ENCODE data around the gene CATSPER4. TPM values are rescaled to one million over a fixed set of nuclear protein-coding genes. Genes with fewer than 3 reads are reported as not detected.

Gene CATSPER4
- total RNA-seq, 2 experiments from 2014 or later, result not detected

DNA sequence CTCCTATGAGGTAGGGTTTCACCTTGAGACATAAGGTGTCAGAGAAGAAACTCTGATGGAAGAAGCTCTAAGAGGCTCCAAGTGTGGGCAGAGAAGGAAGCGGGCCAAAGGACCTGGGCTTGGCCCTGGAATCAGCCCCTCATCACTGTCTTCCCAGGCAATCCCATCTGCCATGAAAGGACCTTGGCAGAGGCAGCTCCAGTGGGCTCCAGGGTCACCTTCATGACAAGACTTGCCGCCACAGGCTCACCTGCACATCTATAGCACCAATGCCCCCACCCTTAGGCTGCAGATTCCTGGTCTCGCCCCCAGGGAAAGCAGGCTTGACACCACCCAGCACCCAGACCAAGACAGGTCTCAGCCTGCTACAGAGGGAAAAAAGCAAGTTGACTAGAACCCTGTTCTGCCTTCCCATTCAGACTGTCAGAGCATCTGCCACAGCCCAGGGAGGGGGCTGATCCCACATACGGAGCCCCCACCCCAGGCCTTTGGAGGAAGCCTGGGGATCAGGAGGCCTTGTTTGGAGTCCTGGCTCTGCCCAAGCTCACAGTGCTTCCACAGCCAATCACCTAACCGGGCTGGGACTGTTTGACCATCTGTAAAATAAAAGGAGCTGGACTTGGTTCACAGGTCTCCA lies 32.0 kb upstream of the CATSPER4 start:
- peaks cover 19% of the 10 kb centered on the region for H3K27me3 Mint-ChIP-seq
- ChIA-PET POLR2A (no interaction called here), CTCF (interaction anchor here (1.0 to 4.0 kb wide), 6 partner anchors 9 to 207 kb away, joined by 3 to 19 read pairs (median 3); no protein-coding TSS in a partner anchor)
- H3K9me3 Mint-ChIP-seq (ENCODE audit: low read depth), result no peaks in the 10 kb centered on the region
- H3K4me1 Mint-ChIP-seq, result peaks cover 4% of the 10 kb centered on the region
- no peak overlapping the region for H3K4me3 Mint-ChIP-seq
- no peak overlapping the region for H3K27ac Mint-ChIP-seq
- intact Hi-C loops (cut with DNase I, micrococcal nuclease), result no loop called here
- no peak for ATAC-seq
- DNase-seq, result no peak
- H3K36me3 Mint-ChIP-seq (ENCODE audit: low read depth), result no peaks in the 10 kb centered on the region

DNA sequence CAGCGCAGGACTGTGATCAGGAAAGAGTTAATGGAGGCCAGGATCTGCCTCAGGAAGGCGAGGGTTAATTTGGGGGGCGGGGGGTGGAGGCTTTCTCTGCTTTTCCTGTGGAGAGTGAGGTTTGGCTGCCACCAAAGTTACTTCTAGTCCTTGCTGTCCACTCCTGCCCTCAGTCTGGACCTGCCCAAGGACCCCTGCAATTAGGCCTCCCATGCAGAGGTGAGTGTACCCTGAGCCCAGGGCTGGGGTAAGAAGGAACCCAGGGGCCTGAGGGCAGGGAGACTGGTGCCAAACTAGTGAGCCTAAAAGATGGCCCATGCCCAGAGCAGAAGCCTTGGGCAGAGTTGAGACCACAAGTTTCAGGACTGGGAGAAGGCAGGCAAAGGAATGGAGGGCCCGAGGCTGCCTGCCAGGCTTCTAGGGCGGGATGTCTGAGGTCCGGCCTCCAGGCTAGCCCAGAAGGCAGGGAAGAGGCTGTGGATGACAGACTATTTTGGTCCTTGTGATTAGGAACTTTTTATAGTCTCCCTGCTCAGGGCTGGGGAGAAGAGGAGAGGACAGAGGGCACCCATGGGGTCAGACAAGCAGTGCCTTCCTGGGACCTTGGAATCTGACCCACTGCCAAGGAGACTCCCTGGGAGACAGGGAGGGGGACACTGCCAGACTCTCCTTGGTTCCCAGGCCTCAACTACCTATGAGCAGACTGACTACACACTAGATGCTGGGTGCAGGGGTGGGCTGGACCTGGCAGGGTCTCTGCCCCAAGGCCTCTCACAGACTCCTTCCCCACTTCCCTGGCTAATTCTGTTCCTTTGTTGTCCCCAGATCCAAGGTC lies 31.3 kb upstream of the CATSPER4 start, which contains the start of gene FAM110D:
Gene FAM110D (plus strand): TSS at position 172 of the 835 bp plus-strand sequence. CDS start 2,213 bp downstream, outside the sequence.
- Mint-ChIP-seq H3K4me3 (no peak within 1 kb of the TSS), H3K27ac (no peak within 1 kb of the TSS), H3K9me3 (ENCODE audit: low read depth) (no peaks in the 10 kb centered on the region), H3K27me3 (peaks cover 24% of the 10 kb centered on the region), H3K4me1 (peaks cover 8% of the 10 kb centered on the region), H3K36me3 (ENCODE audit: low read depth) (no peaks in the 10 kb centered on the region)
- ATAC-seq (no peak), DNase-seq (no peak)
- POLR2A ChIA-PET, result no interaction called here
- CTCF ChIA-PET, result interaction anchor here (1.0 to 4.0 kb wide), 4 partner anchors 11 to 61 kb away, joined by 3 to 19 read pairs (median 6); partner anchors contain the start of gene ZNF593
- intact Hi-C loops (cut with DNase I, micrococcal nuclease), result no loop called here

DNA sequence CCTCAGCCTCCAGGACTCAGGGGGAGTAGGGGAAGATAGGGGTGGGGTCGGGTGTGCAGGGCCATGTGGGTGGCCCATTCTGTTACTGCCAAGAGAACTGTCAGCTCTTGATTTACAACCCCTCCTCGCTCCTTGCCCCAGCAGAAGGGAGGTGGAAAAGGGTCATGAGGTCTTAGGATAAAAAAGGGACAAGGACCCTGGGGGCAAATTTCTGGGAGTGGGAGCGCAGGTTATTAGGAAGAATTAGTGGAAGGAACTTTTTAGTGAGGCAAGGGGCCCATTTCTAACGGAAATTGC lies 30.7 kb upstream of the CATSPER4 start:
- POLR2A ChIA-PET, result no interaction called here
- Mint-ChIP-seq H3K4me1 (peaks cover 8% of the 10 kb centered on the region), H3K27me3 (peaks cover 24% of the 10 kb centered on the region), H3K9me3 (ENCODE audit: low read depth) (no peaks in the 10 kb centered on the region), H3K36me3 (ENCODE audit: low read depth) (no peaks in the 10 kb centered on the region), H3K4me3 (no peak overlapping the region), H3K27ac (no peak overlapping the region)
- CTCF ChIA-PET, result interaction anchor here (1.0 to 3.0 kb wide), 2 partner anchors 10 to 62 kb away, joined by 3 to 10 read pairs; partner anchors contain the start of gene ZNF593
- intact Hi-C loops (cut with DNase I, micrococcal nuclease), result no loop called here
- DNase-seq (no peak), ATAC-seq (no peak)

DNA sequence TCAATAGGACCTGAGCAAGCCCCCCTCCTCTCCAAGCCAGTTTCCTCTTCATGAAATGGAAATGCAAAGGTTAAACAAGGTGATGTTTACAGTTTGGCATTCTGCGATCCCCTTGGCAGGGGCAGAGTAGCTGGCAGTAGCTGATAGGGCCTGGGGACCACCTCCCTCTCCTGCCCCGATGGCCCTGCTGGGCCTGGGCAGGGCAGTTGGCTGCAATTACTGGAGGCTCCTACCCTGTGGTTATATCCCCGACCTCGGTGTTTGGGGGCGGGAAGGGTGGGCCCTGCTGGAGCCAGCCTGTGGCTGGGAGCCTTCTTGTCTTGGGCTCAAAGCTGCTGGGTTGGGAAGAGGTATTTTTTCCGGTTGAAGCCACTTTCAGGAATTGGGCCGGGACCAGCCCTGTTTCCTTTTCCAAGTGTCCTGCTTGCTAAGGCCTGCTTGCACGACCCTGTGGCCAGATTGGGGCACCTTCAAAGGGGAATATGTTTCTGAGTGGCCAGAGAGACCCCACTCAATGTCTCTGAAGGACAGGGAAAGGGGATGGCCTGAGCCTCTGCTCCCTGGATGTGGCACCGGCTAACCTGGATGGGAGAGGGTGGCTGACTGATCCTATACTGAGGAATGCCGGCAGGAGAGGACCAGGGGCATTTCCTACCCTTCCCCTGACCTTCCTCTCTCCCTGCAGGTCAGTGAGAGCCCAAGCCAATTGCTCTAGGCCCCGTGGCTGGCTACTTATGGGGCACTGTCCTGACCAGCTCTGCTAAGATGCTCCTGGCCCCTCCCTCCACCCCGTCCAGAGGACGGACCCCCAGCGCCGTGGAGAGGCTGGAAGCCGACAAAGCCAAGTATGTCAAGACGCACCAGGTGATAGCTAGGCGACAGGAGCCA lies 29.6 kb upstream of the CATSPER4 start:
- H3K4me3 Mint-ChIP-seq, result no peak overlapping the region
- ATAC-seq, result peak; percentile 4

DNA sequence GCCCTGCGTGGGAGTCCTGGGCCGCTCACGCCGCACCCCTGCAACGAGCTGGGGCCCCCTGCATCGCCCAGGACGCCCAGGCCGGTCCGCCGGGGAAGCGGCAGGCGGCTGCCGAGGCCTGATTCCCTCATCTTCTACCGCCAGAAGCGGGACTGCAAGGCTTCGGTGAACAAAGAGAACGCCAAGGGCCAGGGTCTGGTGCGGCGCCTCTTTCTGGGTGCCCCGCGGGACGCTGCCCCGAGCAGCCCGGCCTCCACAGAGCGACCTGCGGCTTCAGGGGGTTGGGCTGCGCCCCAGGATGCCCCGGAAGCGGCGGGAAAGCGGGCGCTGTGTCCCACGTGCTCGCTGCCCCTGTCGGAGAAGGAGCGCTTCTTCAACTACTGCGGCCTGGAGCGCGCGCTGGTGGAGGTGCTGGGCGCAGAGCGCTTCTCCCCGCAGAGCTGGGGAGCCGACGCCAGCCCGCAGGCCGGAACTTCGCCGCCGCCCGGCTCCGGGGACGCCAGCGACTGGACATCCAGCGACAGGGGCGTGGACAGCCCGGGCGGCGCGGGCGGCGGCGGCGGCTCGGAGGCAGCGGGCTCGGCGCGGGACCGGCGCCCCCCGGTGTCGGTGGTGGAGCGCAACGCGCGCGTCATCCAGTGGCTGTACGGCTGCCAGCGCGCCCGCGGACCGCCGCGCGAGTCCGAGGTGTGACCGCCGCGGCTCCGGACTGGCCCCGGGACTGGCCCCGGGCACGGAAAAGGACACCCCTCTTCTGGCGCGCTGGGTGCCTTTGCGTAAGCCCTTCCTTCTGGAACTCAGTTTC lies 28.8 kb upstream of the CATSPER4 start:
- intact Hi-C loops (cut with DNase I, micrococcal nuclease), result loop anchor here in 1 of 2 experiments (2.0 kb wide), 1 partner anchor 159 kb away; no protein-coding TSS in a partner anchor
- peak overlapping the region; percentile 39 for H3K4me3 Mint-ChIP-seq
- no peaks in the 10 kb centered on the region for H3K36me3 Mint-ChIP-seq (ENCODE audit: low read depth)
- ChIA-PET CTCF (interaction anchor here (0.6 to 3.0 kb wide), 7 partner anchors 8 to 256 kb away, joined by 3 to 10 read pairs (median 3); partner anchors contain the start of genes ZNF593 and ZNF593OS), POLR2A (interaction anchor here (0.6 kb wide), 1 partner anchor 35 kb away, joined by 4 read pairs; no protein-coding TSS in a partner anchor)
- no peak overlapping the region for H3K27ac Mint-ChIP-seq
- peak; percentile 67 for DNase-seq
- ATAC-seq, result peak; percentile 47
- peaks cover 10% of the 10 kb centered on the region for H3K4me1 Mint-ChIP-seq
- peaks cover 15% of the 10 kb centered on the region for H3K27me3 Mint-ChIP-seq
- no peaks in the 10 kb centered on the region for H3K9me3 Mint-ChIP-seq (ENCODE audit: low read depth)

More for the DNA sequence above, 29.6 kb upstream of the CATSPER4 start:
- ChIA-PET POLR2A (no interaction called here), CTCF (interaction anchor here (0.6 to 3.0 kb wide), 3 partner anchors 9 to 63 kb away, joined by 3 to 10 read pairs (median 3); partner anchors contain the start of gene ZNF593)
- no peak for DNase-seq
- Mint-ChIP-seq H3K4me1 (peaks cover 10% of the 10 kb centered on the region), H3K27ac (no peak overlapping the region), H3K27me3 (peaks cover 17% of the 10 kb centered on the region), H3K36me3 (ENCODE audit: low read depth) (no peaks in the 10 kb centered on the region), H3K9me3 (ENCODE audit: low read depth) (no peaks in the 10 kb centered on the region)
- intact Hi-C loops (cut with DNase I, micrococcal nuclease), result no loop called here

DNA sequence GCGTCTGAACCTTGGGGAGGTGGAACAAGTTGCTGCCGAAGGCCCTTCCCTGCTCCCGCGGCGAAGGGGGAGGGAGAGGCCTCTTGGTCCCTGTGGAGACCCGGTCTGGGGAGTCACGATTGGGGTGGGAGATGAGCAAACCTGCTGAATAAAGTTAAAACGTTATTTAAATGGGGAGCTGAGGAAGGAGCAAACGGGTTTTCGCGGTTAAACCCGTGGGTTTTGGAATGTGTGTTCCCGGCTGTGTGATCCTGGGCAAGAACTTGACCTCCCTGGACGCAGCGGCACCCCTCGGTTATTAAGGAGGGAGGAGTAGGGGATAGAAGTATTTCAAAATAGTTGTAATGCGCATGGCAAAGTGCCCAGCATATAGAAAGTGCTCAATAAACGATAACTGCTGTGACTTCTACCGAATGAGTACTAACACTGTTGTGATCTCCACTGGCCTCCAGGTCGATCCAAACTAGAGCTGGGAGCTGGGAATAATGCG lies 28.1 kb upstream of the CATSPER4 start:
- H3K9me3 Mint-ChIP-seq (ENCODE audit: low read depth), result no peaks in the 10 kb centered on the region
- no peak for DNase-seq
- H3K4me1 Mint-ChIP-seq, result peaks cover 10% of the 10 kb centered on the region
- H3K4me3 Mint-ChIP-seq, result peak overlapping the region; percentile 39
- ChIA-PET CTCF (interaction anchor here (0.5 to 3.0 kb wide), 8 partner anchors 8 to 285 kb away, joined by 3 to 11 read pairs (median 4); partner anchors contain the start of genes ZNF593 and ZNF593OS), POLR2A (interaction anchor here (0.6 kb wide), 1 partner anchor 36 kb away, joined by 4 read pairs; no protein-coding TSS in a partner anchor)
- no peak for ATAC-seq
- no peaks in the 10 kb centered on the region for H3K36me3 Mint-ChIP-seq (ENCODE audit: low read depth)
- H3K27me3 Mint-ChIP-seq, result peaks cover 15% of the 10 kb centered on the region
- no peak overlapping the region for H3K27ac Mint-ChIP-seq
- intact Hi-C loops (cut with DNase I, micrococcal nuclease), result loop anchor here in 1 of 2 experiments (2.0 kb wide), 1 partner anchor 159 kb away; no protein-coding TSS in a partner anchor

DNA sequence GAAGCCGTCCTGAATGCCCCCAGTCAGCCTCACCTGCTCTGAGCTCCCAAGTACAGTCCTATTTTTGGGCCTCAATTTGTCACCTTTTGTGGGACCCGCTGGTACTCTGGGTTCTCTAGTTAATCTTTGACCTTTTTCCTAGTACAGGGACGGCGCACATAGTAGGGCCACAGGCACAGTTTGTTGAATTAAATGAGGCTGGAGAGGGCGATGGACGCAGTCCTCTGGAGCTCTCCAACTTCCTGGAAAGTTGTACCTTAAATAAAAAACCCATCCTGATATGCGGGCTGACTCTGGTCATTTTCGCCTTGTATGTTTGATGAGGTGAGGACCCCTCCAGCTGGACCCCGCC lies 26.7 kb upstream of the CATSPER4 start:
- Mint-ChIP-seq H3K27ac (no peak overlapping the region), H3K27me3 (peaks cover 14% of the 10 kb centered on the region), H3K4me1 (peaks cover 10% of the 10 kb centered on the region), H3K9me3 (ENCODE audit: low read depth) (no peaks in the 10 kb centered on the region), H3K4me3 (no peak overlapping the region), H3K36me3 (ENCODE audit: low read depth) (no peaks in the 10 kb centered on the region)
- ATAC-seq (no peak), DNase-seq (no peak)
- CTCF ChIA-PET, result interaction anchor here (0.7 to 2.2 kb wide), 7 partner anchors 9 to 125 kb away, joined by 3 to 11 read pairs (median 3); no protein-coding TSS in a partner anchor
- intact Hi-C loops (cut with DNase I, micrococcal nuclease), result loop anchor here (1.0 to 2.0 kb wide), 4 partner anchors 58 to 157 kb away; partner anchors contain the start of gene CEP85 (in 1 of the 2)
- POLR2A ChIA-PET, result no interaction called here

DNA sequence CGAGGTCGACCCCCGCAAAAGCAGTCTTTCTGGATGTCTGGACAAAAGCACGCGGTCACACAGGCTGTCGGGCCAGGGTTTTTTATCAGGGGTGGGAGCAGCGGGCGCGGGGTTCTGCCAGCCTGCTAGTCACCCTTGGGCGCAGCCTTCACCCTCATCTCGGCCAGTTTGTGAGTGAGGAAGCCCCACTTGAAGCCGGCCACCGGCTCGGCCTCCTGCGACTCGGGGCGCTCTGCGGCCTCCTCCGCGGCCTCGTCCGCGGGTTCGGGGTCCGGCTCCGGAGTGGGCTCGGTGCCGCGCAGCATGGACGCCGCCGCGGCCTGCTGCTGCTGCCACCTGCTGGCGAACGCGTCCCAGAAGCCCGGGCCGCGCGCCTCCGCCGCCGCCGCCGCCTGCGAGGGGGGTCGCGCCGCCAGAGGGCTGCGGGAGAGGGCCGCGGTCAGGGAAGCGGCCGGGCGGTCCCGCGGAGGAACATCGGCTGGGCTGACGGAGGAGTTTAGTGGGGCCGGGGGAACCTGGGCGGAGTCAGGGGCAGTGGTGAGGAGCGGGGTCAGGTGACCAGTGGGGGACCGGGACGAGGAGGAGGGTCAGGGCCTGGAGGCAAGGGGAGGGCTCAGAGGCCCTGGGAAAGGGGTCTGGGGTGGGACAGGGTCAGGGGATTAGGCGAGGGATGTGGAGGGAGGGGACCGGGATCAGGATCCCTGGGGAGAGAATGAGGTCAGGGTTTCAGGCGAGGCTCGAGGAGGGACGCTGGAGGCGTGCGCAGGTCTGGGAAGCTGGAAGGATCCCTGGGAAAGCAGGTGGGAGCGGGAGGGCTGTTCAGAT lies 26.2 kb upstream of the CATSPER4 start:
- CTCF ChIA-PET, result interaction anchor here (0.7 to 2.2 kb wide), 7 partner anchors 19 to 126 kb away, joined by 3 to 11 read pairs (median 3); no protein-coding TSS in a partner anchor
- peaks cover 10% of the 10 kb centered on the region for H3K4me1 Mint-ChIP-seq
- intact Hi-C loops (cut with DNase I, micrococcal nuclease), result loop anchor here (1.0 kb wide), 3 partner anchors 59 to 128 kb away; partner anchors contain the start of gene CEP85 (in 1 of the 2)
- DNase-seq (peak; percentile 75), ATAC-seq (peak; percentile 69)
- no peaks in the 10 kb centered on the region for H3K36me3 Mint-ChIP-seq (ENCODE audit: low read depth)
- no peaks in the 10 kb centered on the region for H3K9me3 Mint-ChIP-seq (ENCODE audit: low read depth)
- H3K27ac Mint-ChIP-seq, result no peak overlapping the region
- peaks cover 14% of the 10 kb centered on the region for H3K27me3 Mint-ChIP-seq
- POLR2A ChIA-PET, result no interaction called here
- peak overlapping the region; percentile 50 for H3K4me3 Mint-ChIP-seq

Measured in activated CD4-positive, alpha-beta T cell treated with anti-CD3 and anti-CD28 coated beads for 36 hours (primary cell).